Mesothelial cell of epicardium (in vitro differentiated cells): ENCODE measurements around the gene COL26A1. TPM values are rescaled to one million over a fixed set of nuclear protein-coding genes. Genes with fewer than 3 reads are reported as not detected.

ENCODE experiments used
- DNase-seq, 2 experiments: peaks; one replicate each; pipeline ENCODE4 v3.0.0; 2021; ENCODE audit warnings: low spot score in 2 of 2; ENCODE audit not compliant: unreplicated experiment in 2 of 2
- H3K27ac Mint-ChIP-seq: 2 replicates; pipeline ENCODE4 v1.8.0; 2021; ENCODE audit warnings: mixed read lengths
- H3K27me3 Mint-ChIP-seq: 2 replicates; pipeline ENCODE4 v1.8.0; 2021; ENCODE audit warnings: low read depth, mixed read lengths
- H3K36me3 Mint-ChIP-seq: 2 replicates; pipeline ENCODE4 v1.8.0; 2021; ENCODE audit warnings: mixed read lengths
- H3K4me1 Mint-ChIP-seq: 2 replicates; pipeline ENCODE4 v1.8.0; 2021; ENCODE audit warnings: mixed read lengths
- H3K4me3 Mint-ChIP-seq: 2 replicates; pipeline ENCODE4 v1.8.0; 2021; ENCODE audit warnings: mild to moderate bottlenecking, moderate library complexity, mixed read lengths
- H3K9me3 Mint-ChIP-seq: 2 replicates; pipeline ENCODE4 v1.8.0; 2021; ENCODE audit warnings: mixed read lengths
- CTCF ChIP-seq: fragments of 200-600 bp; sonication (generic); IDR thresholded peaks from one replicate; pipeline ENCODE4 v1.5.0; 2021; ENCODE audit warnings: antibody characterized with exemption; ENCODE audit not compliant: unreplicated experiment
- total RNA-seq: library from RNA; stranded (reverse); gene quantifications from 3 replicates; pipeline ENCODE4 v1.2.1, GENCODE V29; 2021

COL26A1 gene
- total RNA-seq, 1 donor from 2014 or later: 105 TPM

- Mint-ChIP-seq H3K36me3 (peaks cover 19% of the 10 kb centered on the region), H3K27ac (peak overlapping the region; percentile 50), H3K4me1 (peaks cover 37% of the 10 kb centered on the region), H3K4me3 (no peak overlapping the region), H3K27me3 (no peaks in the 10 kb centered on the region), H3K9me3 (peaks cover 14% of the 10 kb centered on the region)
- no peak for TF ChIP-seq CTCF
- no peak for DNase-seq
Measured at GRCh38 chr7:101377189-101377736, 14.6 kb downstream of the COL26A1 start.

GRCh38 chr7:101378751-101379174, 16.1 kb downstream of the COL26A1 start:
- Mint-ChIP-seq H3K27me3 (no peaks in the 10 kb centered on the region), H3K9me3 (peaks cover 14% of the 10 kb centered on the region), H3K4me3 (peak overlapping the region; percentile 51), H3K27ac (peak overlapping the region; percentile 96), H3K36me3 (peaks cover 19% of the 10 kb centered on the region), H3K4me1 (peaks cover 25% of the 10 kb centered on the region)
- peak; percentile 27 to 61 for DNase-seq
- no peak for TF ChIP-seq CTCF

GRCh38 chr7:101379302-101379701, 16.6 kb downstream of the COL26A1 start:
- H3K27me3 Mint-ChIP-seq: no peaks in the 10 kb centered on the region
- H3K4me3 Mint-ChIP-seq: peak overlapping the region; percentile 51
- peaks cover 14% of the 10 kb centered on the region for H3K9me3 Mint-ChIP-seq
- peak overlapping the region; percentile 96 for H3K27ac Mint-ChIP-seq
- TF ChIP-seq CTCF: no peak
- H3K4me1 Mint-ChIP-seq: peaks cover 20% of the 10 kb centered on the region
- no peak for DNase-seq
- H3K36me3 Mint-ChIP-seq: peaks cover 19% of the 10 kb centered on the region

- Mint-ChIP-seq H3K9me3 (peaks cover 14% of the 10 kb centered on the region), H3K27me3 (no peaks in the 10 kb centered on the region), H3K4me1 (peaks cover 21% of the 10 kb centered on the region), H3K36me3 (peaks cover 19% of the 10 kb centered on the region), H3K4me3 (no peak overlapping the region), H3K27ac (peak overlapping the region; percentile 1)
- DNase-seq: no peak
- TF ChIP-seq CTCF: no peak
Measured at GRCh38 chr7:101381549-101382111, 19.0 kb downstream of the COL26A1 start.

- no peak overlapping the region for H3K4me3 Mint-ChIP-seq
- H3K9me3 Mint-ChIP-seq: peaks cover 14% of the 10 kb centered on the region
- H3K4me1 Mint-ChIP-seq: peaks cover 25% of the 10 kb centered on the region
- no peak for TF ChIP-seq CTCF
- H3K36me3 Mint-ChIP-seq: peaks cover 19% of the 10 kb centered on the region
- H3K27ac Mint-ChIP-seq: no peak overlapping the region
- DNase-seq: no peak
- H3K27me3 Mint-ChIP-seq: no peaks in the 10 kb centered on the region
Measured at GRCh38 chr7:101382937-101383336, 20.3 kb downstream of the COL26A1 start.
